Tibial nerve (tissue), 4 donors: ENCODE data around the gene GAST. TPM values are rescaled to one million over a fixed set of nuclear protein-coding genes. Genes with fewer than 3 reads are reported as not detected.
A peak's percentile ranks its signal among the peaks of the same experiment; 100 is the strongest.

Experiments
- DNase-seq, 2 donors: peaks; one replicate each; pipeline ENCODE4 v3.0.0-alpha.2; 2019; ENCODE audit warnings: low spot score in 2 of 2
- H3K27ac ChIP-seq, 4 donors: fragments of 200-600 bp; sonication (generic) in 3 of 4; one replicate each; pipeline ENCODE4 v1.5.1; 2017 to 2019; ENCODE audit warnings: mild to moderate bottlenecking in 1 of 4
- H3K27me3 ChIP-seq, 2 donors: fragments of 200-600 bp; sonication (generic) in 1 of 2; one replicate each; pipeline versions ENCODE4 v1.5.1 to v1.6.0; 2017 to 2019
- H3K36me3 ChIP-seq, 3 donors: fragments of 200-600 bp; sonication (generic); one replicate each; pipeline ENCODE4 v1.5.1; 2018 to 2019
- H3K4me1 ChIP-seq, 4 donors: fragments of 200-600 bp; sonication (generic) in 3 of 4; one replicate each; pipeline ENCODE4 v1.5.1; 2017 to 2019
- H3K4me3 ChIP-seq, 4 donors: fragments of 200-600 bp; sonication (generic) in 3 of 4; one replicate each; pipeline ENCODE4 v1.5.1; 2017 to 2019; ENCODE audit warnings: mild to moderate bottlenecking in 1 of 4, moderate library complexity in 1 of 4
- H3K9me3 ChIP-seq, 4 donors: fragments of 200-600 bp; sonication (generic) in 3 of 4; one replicate each; pipeline ENCODE4 v1.5.1; 2017 to 2019
- CTCF ChIP-seq, 5 experiments: fragments of 200-600 bp in 3 of 5; fragments of 450-650 bp in 2 of 5; sonication (generic) in 3 of 5; IDR thresholded peaks; one replicate each; pipeline ENCODE4 v1.5.1; 2016 to 2019; ENCODE audit warnings: antibody characterized with exemption in 5 of 5, mild to moderate bottlenecking in 3 of 5, moderate library complexity in 2 of 5
- EP300 ChIP-seq, 2 donors: sonication (generic); formaldehyde crosslinking; IDR thresholded peaks; one replicate each; pipeline ENCODE4 v1.6.1; 2017; ENCODE audit warnings: antibody characterized with exemption in 2 of 2, mild to moderate bottlenecking in 1 of 2
- POLR2A ChIP-seq, 2 donors: fragments of 450-650 bp; IDR thresholded peaks; one replicate each; pipeline ENCODE4 v1.6.1; 2017; ENCODE audit warnings: antibody characterized with exemption in 2 of 2, mild to moderate bottlenecking in 2 of 2, moderate library complexity in 2 of 2
- WGBS, 2 donors: methylation state at CpG; one replicate each; pipeline ENCODE4 v1.1.5; 2018; 5-methylcytosine and 5-hydroxymethylcytosine counted together
- total RNA-seq, 4 donors: library from RNA; depleted of rRNA; stranded (reverse); fragments of >200 nt; gene quantifications; one replicate each; pipeline ENCODE4 v1.1.0, GENCODE V29; 2016

GAST gene
- total RNA-seq, 4 donors from 2014 or later = not detected

DNA sequence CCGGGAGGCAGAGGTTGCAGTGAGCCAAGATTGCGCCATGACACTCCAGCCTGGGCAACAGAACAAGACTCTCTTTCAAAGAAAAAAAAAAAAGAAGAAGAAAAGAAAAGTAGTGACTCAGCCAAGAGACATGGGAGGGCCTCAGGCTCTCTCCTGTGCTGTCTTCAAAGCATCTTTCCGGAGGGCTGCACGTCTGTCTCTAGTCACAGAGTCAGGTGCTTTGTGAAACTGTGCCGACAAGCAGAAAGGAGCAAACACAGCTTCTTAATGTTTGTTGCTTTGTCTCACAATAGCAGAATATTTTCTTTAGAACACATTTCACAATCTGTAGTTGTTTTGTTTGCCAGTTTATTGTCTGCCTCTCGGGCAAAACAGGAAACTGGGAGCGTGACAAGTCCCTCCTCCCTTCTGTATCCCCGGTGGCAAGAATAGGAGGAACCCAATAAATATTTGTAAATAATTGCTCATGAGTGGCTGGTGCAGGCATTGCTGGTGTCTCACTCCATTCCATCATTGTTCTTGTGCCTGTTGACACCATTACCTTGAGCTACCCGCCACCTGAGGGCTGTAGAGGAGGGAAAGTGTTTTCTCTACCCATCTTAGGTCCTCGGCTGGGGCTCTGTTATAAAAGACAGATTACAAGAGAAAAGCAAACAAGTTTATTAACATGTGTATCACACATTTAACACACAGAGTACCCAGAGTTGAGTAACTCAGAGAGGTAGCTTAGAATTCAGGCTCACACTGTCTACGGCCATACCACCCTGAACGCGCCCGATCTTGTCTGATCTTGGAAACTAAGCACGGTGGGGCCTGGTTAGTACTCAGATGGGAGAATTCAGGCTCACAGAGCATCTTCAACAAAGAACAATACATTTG, 5.5 kb downstream of the GAST start:
- H3K27ac ChIP-seq = peak overlapping the region; percentile 26 to 85 (median 62)
- H3K9me3 ChIP-seq = no peaks in the 10 kb centered on the region
- H3K4me3 ChIP-seq = no peak overlapping the region
- peaks cover 0 to 17% (median 6%) of the 10 kb centered on the region in 4 donors for H3K4me1 ChIP-seq
- no peaks in the 10 kb centered on the region for H3K27me3 ChIP-seq
- TF ChIP-seq POLR2A (IDR thresholded peaks at IDR 0.05) (no peak), CTCF (IDR thresholded peaks at IDR 0.05) (no peak), EP300 (IDR thresholded peaks at IDR 0.05) (no peak)
- 51 to 52% methylated on average over 15 of the region's 15 CpGs for WGBS, 2 donors
- DNase-seq = no peak
- H3K36me3 ChIP-seq = no peaks in the 10 kb centered on the region

DNA sequence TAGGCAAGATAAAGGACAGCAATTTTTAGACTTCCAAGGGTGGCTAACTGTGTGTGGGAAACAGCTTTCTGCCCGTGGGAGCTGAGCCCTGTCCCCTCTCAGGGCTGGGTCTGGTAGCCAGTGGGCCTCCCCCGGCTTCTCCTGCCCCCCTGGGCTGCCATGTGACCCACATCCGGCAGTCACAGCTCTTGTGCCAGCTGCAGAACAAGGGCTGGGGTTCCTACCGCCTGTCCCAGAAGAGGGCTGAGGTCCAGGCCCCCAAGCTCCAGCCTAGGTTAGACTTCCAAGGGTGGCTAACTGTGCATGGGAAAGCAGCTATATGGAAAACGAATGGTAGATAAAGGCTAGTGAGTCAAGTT, 6.1 kb downstream of the GAST start:
- no peaks in the 10 kb centered on the region for H3K9me3 ChIP-seq
- TF ChIP-seq CTCF (IDR thresholded peaks at IDR 0.05) = no peak
- TF ChIP-seq EP300 (IDR thresholded peaks at IDR 0.05) = no peak
- no peak for TF ChIP-seq POLR2A (IDR thresholded peaks at IDR 0.05)

DNA sequence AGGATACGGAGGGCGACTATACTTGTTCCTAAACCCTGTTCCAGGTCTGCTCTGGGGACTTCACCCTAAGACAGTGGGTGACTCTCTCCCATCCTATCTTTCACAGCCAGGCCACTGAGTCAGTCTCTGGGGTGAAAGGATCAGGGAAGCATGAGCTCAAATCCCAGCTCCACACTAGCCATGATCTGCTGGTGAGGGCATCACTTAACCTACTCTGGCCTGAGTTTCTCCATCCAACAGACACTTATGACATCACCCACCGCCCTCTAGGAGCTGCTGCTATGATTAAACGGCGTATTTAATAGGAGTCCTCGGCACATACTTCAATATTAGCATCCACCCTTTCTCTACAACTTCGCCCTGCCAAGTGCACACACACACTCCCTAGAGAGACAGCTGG, 10.1 kb downstream of the GAST start:
- WGBS, 2 donors = 80 to 87% methylated on average over 7 of the region's 7 CpGs
- H3K4me3 ChIP-seq = no peak overlapping the region
- DNase-seq = no peak
- no peaks in the 10 kb centered on the region for H3K9me3 ChIP-seq
- no peaks in the 10 kb centered on the region for H3K36me3 ChIP-seq
- no peak for TF ChIP-seq EP300 (IDR thresholded peaks at IDR 0.05)
- no peak for TF ChIP-seq CTCF (IDR thresholded peaks at IDR 0.05)
- no peak for TF ChIP-seq POLR2A (IDR thresholded peaks at IDR 0.05)
- no peaks in the 10 kb centered on the region for H3K27me3 ChIP-seq
- no peak overlapping the region for H3K27ac ChIP-seq
- H3K4me1 ChIP-seq = peaks cover 0 to 12% (median 6%) of the 10 kb centered on the region in 4 donors

More for the DNA sequence above, 6.1 kb downstream of the GAST start:
- H3K4me1 ChIP-seq = peaks cover 0 to 17% (median 6%) of the 10 kb centered on the region in 4 donors
- peak overlapping the region in 3 of 4 donors; percentile 54 to 85 (median 70) for H3K27ac ChIP-seq
- H3K4me3 ChIP-seq = no peak overlapping the region
- H3K36me3 ChIP-seq = no peaks in the 10 kb centered on the region
- DNase-seq = no peak
- 31 to 54% methylated on average over 5 of the region's 5 CpGs for WGBS, 2 donors
- H3K27me3 ChIP-seq = no peaks in the 10 kb centered on the region

- H3K9me3 ChIP-seq = no peaks in the 10 kb centered on the region
- no peak overlapping the region for H3K4me3 ChIP-seq
- H3K36me3 ChIP-seq = no peaks in the 10 kb centered on the region
- no peaks in the 10 kb centered on the region for H3K27me3 ChIP-seq
- no peak for TF ChIP-seq EP300 (IDR thresholded peaks at IDR 0.05)
- TF ChIP-seq CTCF (IDR thresholded peaks at IDR 0.05) = no peak
- TF ChIP-seq POLR2A (IDR thresholded peaks at IDR 0.05) = no peak
- no peak overlapping the region for H3K27ac ChIP-seq
- WGBS, 2 donors = 72 to 73% methylated on average over 12 of the region's 12 CpGs
- DNase-seq = no peak
- no peaks in the 10 kb centered on the region for H3K4me1 ChIP-seq
Measured at GRCh38 chr17:41723801-41724475, 11.8 kb downstream of the GAST start.

GRCh38 chr17:41724476-41725050, 12.4 kb downstream of the GAST start:
- 75 to 78% methylated on average over 16 of the region's 17 CpGs for WGBS, 2 donors
- Histone ChIP-seq H3K36me3 (no peaks in the 10 kb centered on the region), H3K27me3 (no peaks in the 10 kb centered on the region), H3K4me1 (no peaks in the 10 kb centered on the region), H3K4me3 (no peak overlapping the region), H3K27ac (no peak overlapping the region), H3K9me3 (no peaks in the 10 kb centered on the region)
- no peak for DNase-seq
- TF ChIP-seq EP300 (IDR thresholded peaks at IDR 0.05) (no peak), CTCF (IDR thresholded peaks at IDR 0.05) (no peak), POLR2A (IDR thresholded peaks at IDR 0.05) (no peak)
